Measurements from ENCODE around the gene SMIM23. TPM values are rescaled to one million over a fixed set of nuclear protein-coding genes. Genes with fewer than 3 reads are reported as not detected.

SMIM23 gene
- not detected for total RNA-seq
- polyA plus RNA-seq: not detected
- long read RNA-seq, donor 1: 0 reads
- long read RNA-seq, donor 2: 0 reads
- long read RNA-seq, donor 3: 0 reads
- long read RNA-seq, donor 4: 0 reads
- long read RNA-seq, donor 5: 0 reads

DNA sequence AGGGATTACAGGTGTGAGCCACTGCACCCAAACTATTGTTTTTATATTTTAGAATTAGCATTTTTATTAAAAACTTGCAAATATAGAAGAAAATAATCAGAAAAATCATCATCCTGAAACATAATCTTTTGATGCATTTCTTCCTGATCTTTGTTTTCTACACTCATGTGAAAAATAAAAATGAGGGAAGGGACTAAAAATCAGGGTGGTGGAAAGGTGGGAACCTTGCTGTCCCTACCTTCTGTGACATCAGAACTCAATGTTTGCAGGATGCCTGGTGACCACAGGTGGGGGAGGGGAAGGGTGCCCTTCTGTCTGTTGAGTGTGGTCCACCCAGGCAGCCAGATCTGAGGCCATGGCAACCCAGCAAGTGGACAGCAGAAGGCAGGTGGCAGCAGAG lies at the start of gene SMIM23:
TSS of gene SMIM23 (plus strand) at position 301 of the 400 bp plus-strand sequence. CDS start at position 356, 55 bp downstream.
- Histone ChIP-seq H3K4me1 (ENCODE audit: control insufficient read depth in 5 of 5, insufficient read depth in 5 of 5, low read length in 5 of 5) (peaks cover 0 to 6% (median 0%) of the 10 kb centered on the region in 5 donors), H3K9ac (ENCODE audit: insufficient read depth in 1 of 2, low read length in 2 of 2) (no peak within 1 kb of the TSS), H3K4me3 (no peak within 1 kb of the TSS), H3K27me3 (ENCODE audit: control insufficient read depth in 3 of 3, insufficient read depth in 3 of 3, low read length in 2 of 3) (no peaks in the 10 kb centered on the region), H3K36me3 (ENCODE audit: control insufficient read depth in 4 of 4, insufficient read depth in 4 of 4, low read length in 4 of 4) (no peaks in the 10 kb centered on the region), H3K27ac (ENCODE audit: low read depth in 1 of 2, low read length in 1 of 2) (no peak within 1 kb of the TSS), H3K9me3 (ENCODE audit: control insufficient read depth in 4 of 4, insufficient read depth in 3 of 4, low read length in 3 of 4) (no peaks in the 10 kb centered on the region)
- no peak for TF ChIP-seq CTCF (IDR thresholded peaks at IDR 0.05; ENCODE audit: control extremely low read depth, extremely low read depth)
- ATAC-seq (ENCODE audit: insufficient read depth, low FRiP score) (no peak), DNase-seq (no peak)

DNA sequence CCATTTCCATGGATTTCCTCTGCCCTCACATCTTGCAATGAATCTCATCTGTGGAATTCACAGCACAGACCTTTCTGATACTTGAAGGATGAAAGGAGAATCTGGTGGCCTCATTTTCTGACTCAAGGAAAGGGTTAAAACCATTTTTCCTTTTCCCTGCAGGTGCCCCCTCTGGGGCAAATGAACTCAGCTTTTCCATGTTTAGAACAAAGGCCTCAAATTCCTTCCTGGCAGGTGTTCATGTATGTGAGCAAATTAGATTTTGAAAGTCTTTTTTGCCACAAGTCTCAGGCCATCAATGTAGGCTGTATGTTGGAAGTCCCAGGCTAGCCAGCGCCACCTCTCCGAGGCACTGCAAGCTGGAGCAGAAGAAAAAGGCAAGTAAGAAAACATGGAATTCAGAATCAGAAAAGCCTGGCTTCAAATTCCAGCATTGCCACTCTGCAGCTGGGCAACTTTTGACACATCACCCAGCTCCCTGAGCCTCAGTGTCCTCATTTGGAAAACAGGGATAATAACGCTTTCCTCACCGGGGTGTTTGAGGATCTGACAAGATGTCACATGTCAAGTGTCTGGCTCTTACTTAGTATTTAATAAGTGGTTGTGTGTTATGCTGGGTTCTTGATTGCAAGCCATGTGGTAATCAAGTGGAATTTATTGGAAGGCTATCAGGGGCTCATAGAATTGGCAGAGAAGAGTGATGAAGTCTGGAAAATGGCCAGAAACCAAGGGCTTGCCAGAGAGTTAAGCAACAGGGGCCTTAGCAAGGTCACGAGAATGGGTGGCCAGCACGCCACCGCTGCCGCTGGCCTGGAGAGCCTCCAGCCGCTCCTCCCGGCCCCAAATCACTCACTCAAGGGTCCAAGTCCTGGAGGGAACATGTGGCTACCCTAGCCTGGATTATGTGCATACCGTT lies 48.4 kb upstream of the SMIM23 start:
- ATAC-seq (ENCODE audit: insufficient read depth, low FRiP score): no peak
- Histone ChIP-seq H3K36me3 (ENCODE audit: control insufficient read depth in 4 of 4, insufficient read depth in 4 of 4, low read length in 4 of 4) (no peaks in the 10 kb centered on the region), H3K4me3 (no peak overlapping the region), H3K4me1 (ENCODE audit: control insufficient read depth in 5 of 5, insufficient read depth in 5 of 5, low read length in 5 of 5) (peaks cover 0 to 18% (median 3%) of the 10 kb centered on the region in 5 donors), H3K9ac (ENCODE audit: insufficient read depth in 1 of 2, low read length in 2 of 2) (no peak overlapping the region), H3K9me3 (ENCODE audit: control insufficient read depth in 4 of 4, insufficient read depth in 3 of 4, low read length in 3 of 4) (no peaks in the 10 kb centered on the region), H3K27ac (ENCODE audit: low read depth in 1 of 2, low read length in 1 of 2) (peak overlapping the region; percentile 15 to 36), H3K27me3 (ENCODE audit: control insufficient read depth in 3 of 3, insufficient read depth in 3 of 3, low read length in 2 of 3) (no peaks in the 10 kb centered on the region)
- WGBS, 2 donors: 58 to 78% methylated on average over 11 of the region's 11 CpGs
- peak; percentile 78 to 91 (median 86) for DNase-seq
- TF ChIP-seq CTCF (IDR thresholded peaks at IDR 0.05; ENCODE audit: control extremely low read depth, extremely low read depth): no peak

DNA sequence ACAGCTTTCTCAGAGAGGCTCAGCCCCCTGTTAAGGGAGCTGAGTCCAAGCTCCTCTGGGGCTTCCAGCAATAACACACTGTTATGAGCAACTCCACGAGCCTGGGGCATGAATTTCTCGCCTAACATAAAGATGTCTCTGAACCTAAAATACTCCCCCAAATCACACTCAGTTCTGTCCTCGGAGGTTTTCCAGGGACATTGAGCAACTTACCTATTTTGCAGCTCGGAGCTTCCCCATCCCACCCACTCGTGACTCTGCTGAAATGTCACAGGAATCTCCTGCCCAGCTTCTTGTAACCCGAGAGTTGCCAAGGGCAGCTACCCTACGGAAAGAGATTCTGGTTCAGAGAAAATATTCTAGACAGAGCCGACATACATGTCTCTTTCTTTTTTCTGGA lies 47.1 kb upstream of the SMIM23 start:
- H3K36me3 ChIP-seq (ENCODE audit: control insufficient read depth in 4 of 4, insufficient read depth in 4 of 4, low read length in 4 of 4): no peaks in the 10 kb centered on the region
- H3K27ac ChIP-seq (ENCODE audit: low read depth in 1 of 2, low read length in 1 of 2): no peak overlapping the region
- peaks cover 0 to 18% (median 3%) of the 10 kb centered on the region in 5 donors for H3K4me1 ChIP-seq (ENCODE audit: control insufficient read depth in 5 of 5, insufficient read depth in 5 of 5, low read length in 5 of 5)
- WGBS, 2 donors: 82 to 84% methylated on average over 8 of the region's 8 CpGs
- ATAC-seq (ENCODE audit: insufficient read depth, low FRiP score): no peak
- no peak overlapping the region for H3K4me3 ChIP-seq
- DNase-seq: no peak
- H3K9me3 ChIP-seq (ENCODE audit: control insufficient read depth in 4 of 4, insufficient read depth in 3 of 4, low read length in 3 of 4): no peaks in the 10 kb centered on the region
- no peaks in the 10 kb centered on the region for H3K27me3 ChIP-seq (ENCODE audit: control insufficient read depth in 3 of 3, insufficient read depth in 3 of 3, low read length in 2 of 3)
- TF ChIP-seq CTCF (IDR thresholded peaks at IDR 0.05; ENCODE audit: control extremely low read depth, extremely low read depth): no peak
- H3K9ac ChIP-seq (ENCODE audit: insufficient read depth in 1 of 2, low read length in 2 of 2): no peak overlapping the region

Measured in lung (tissue), 16 donors.